IMR-90 (cell line): ENCODE data around the gene SPATA12. TPM values are rescaled to one million over a fixed set of nuclear protein-coding genes. Genes with fewer than 3 reads are reported as not detected.

Experiments
- ATAC-seq: fragments of 200-7000 bp; cut with Tn5 transposase; 2 replicates; pipeline ENCODE4 v1.9.1; 2020; ENCODE audit warnings: low read depth, mild to moderate bottlenecking, moderate library complexity
- BruUV-seq: library from RNA; stranded (reverse); fragments of 400-500 nt; replicated peaks from 2 replicates; lab custom pipeline; 2021; lab: Mats Ljungman, UMichigan
- CTCF ChIA-PET: fragments of 300-600 bp; formaldehyde crosslinking; extraction: SDS; loops from one replicate; lab custom pipeline; 2021; ENCODE audit warnings: antibody characterized with exemption; lab: Yijun Ruan, JAX
- POLR2A ChIA-PET: fragments of 300-600 bp; sonication (Branson Sonifier 250); formaldehyde crosslinking; loops from one replicate; lab custom pipeline; 2022; ENCODE audit warnings: antibody characterized with exemption; ENCODE audit not compliant: unreplicated experiment; lab: Charles Lee
- DNase-seq: peaks from one replicate; pipeline ENCODE4 v3.0.0; 2013
- H2AFZ ChIP-seq: replicated peaks from 2 replicates; pipeline ENCODE3; 2013; ENCODE audit warnings: low read length, mild to moderate bottlenecking; ENCODE audit not compliant: poor library complexity
- H2AK5ac ChIP-seq: 2 replicates; pipeline ENCODE4 v1.6.1; 2013; ENCODE audit warnings: low read depth, low read length, inconsistent platforms
- H2AK9ac ChIP-seq: replicated peaks from 2 replicates; pipeline ENCODE3; 2013; ENCODE audit warnings: mild to moderate bottlenecking, low read depth, low read length, moderate library complexity; ENCODE audit not compliant: poor library complexity
- H2BK120ac ChIP-seq: 2 replicates; pipeline ENCODE4 v1.6.1; 2013; ENCODE audit warnings: low read depth, low read length, inconsistent platforms
- H2BK15ac ChIP-seq: 3 replicates; pipeline ENCODE4 v1.6.1; 2013; ENCODE audit warnings: low read depth, low read length, inconsistent platforms
- H2BK20ac ChIP-seq: 2 replicates; pipeline ENCODE4 v1.6.1; 2013; ENCODE audit warnings: low read depth, mild to moderate bottlenecking, inconsistent platforms, low read length, moderate library complexity
- H2BK5ac ChIP-seq: 2 replicates; pipeline ENCODE4 v1.6.1; 2013; ENCODE audit warnings: mild to moderate bottlenecking, low read depth, low read length, inconsistent platforms; ENCODE audit not compliant: poor library complexity, severe bottlenecking
- H3K14ac ChIP-seq: replicated peaks from 2 replicates; pipeline ENCODE4 v1.6.1; 2013; ENCODE audit warnings: low read depth, low read length, inconsistent platforms
- H3K18ac ChIP-seq: 2 replicates; pipeline ENCODE4 v1.6.1; 2013; ENCODE audit warnings: low read depth, low read length, control low read depth
- H3K23ac ChIP-seq: 2 replicates; pipeline ENCODE4 v1.6.1; 2013; ENCODE audit warnings: low read depth, low read length, inconsistent platforms
- H3K27ac ChIP-seq: 2 replicates; pipeline ENCODE4 v1.5.1; 2013; ENCODE audit warnings: mild to moderate bottlenecking, control low read depth, low read length; ENCODE audit not compliant: insufficient read depth
- H3K27me3 ChIP-seq: 2 replicates; pipeline ENCODE4 v1.6.1; 2013; ENCODE audit warnings: low read length; ENCODE audit not compliant: control insufficient read depth, insufficient read depth
- H3K36me3 ChIP-seq: 2 replicates; pipeline ENCODE4 v1.6.1; 2013; ENCODE audit warnings: low read length, mixed read lengths; ENCODE audit not compliant: control insufficient read depth, insufficient read depth
- H3K4ac ChIP-seq: 2 replicates; pipeline ENCODE4 v1.6.1; 2013; ENCODE audit warnings: low read depth, low read length, inconsistent platforms
- H3K4me1 ChIP-seq: 2 replicates; pipeline ENCODE4 v1.6.1; 2013; ENCODE audit warnings: low read length, mixed read lengths; ENCODE audit not compliant: control insufficient read depth, insufficient read depth
- H3K4me2 ChIP-seq: 2 replicates; pipeline ENCODE4 v1.6.1; 2013; ENCODE audit warnings: low read depth, mild to moderate bottlenecking, control low read depth, low read length, moderate library complexity
- H3K4me3 ChIP-seq: 2 replicates; pipeline ENCODE4 v1.5.1; 2013; ENCODE audit warnings: low read depth, mild to moderate bottlenecking, control low read depth, low read length, moderate library complexity; ENCODE audit not compliant: insufficient read depth
- H3K56ac ChIP-seq: 2 replicates; pipeline ENCODE4 v1.6.1; 2013; ENCODE audit warnings: low read length, inconsistent platforms; ENCODE audit not compliant: insufficient read depth; ENCODE audit errors: extremely low read depth
- H3K79me1 ChIP-seq, 2 experiments: 2 replicates each; pipeline ENCODE4 v1.6.1; 2013; ENCODE audit warnings: low read length in 2 of 2, inconsistent platforms in 1 of 2, low read depth in 1 of 2
- H3K9ac ChIP-seq: 2 replicates; pipeline ENCODE4 v1.6.1; 2013; ENCODE audit warnings: low read depth, low read length, control low read depth
- H3K9me1 ChIP-seq: 2 replicates; pipeline ENCODE4 v1.6.1; 2013; ENCODE audit warnings: low read length, inconsistent platforms; ENCODE audit not compliant: insufficient read depth
- H3K9me3 ChIP-seq: 2 replicates; pipeline ENCODE4 v1.6.1; 2013; ENCODE audit warnings: low read length; ENCODE audit not compliant: control insufficient read depth, insufficient read depth
- H4K20me1 ChIP-seq: 2 replicates; pipeline ENCODE4 v1.6.1; 2013; ENCODE audit warnings: low read length, inconsistent platforms; ENCODE audit not compliant: insufficient read depth
- H4K5ac ChIP-seq: 2 replicates; pipeline ENCODE4 v1.6.1; 2013; ENCODE audit warnings: mild to moderate bottlenecking, low read depth, low read length, control low read depth
- H4K8ac ChIP-seq, 2 experiments: 2 replicates each; pipeline ENCODE4 v1.6.1; 2013; ENCODE audit warnings: low read depth in 2 of 2, low read length in 2 of 2, control low read depth in 1 of 2, inconsistent platforms in 1 of 2
- H4K91ac ChIP-seq: 2 replicates; pipeline ENCODE4 v1.6.1; 2013; ENCODE audit warnings: low read depth, low read length, inconsistent platforms; ENCODE audit not compliant: insufficient read depth
- BHLHE40 ChIP-seq: fragments of 150-350 bp; IDR thresholded peaks from 2 replicates; pipeline ENCODE4 v1.6.1; 2016; ENCODE audit warnings: mild to moderate bottlenecking, low read depth, low read length
- CEBPB ChIP-seq: IDR thresholded peaks from 2 replicates; pipeline ENCODE4 v1.6.1; 2012; ENCODE audit warnings: low read depth, low read length, improper control_type of control experiment
- WGBS, 2 experiments: methylation state at CpG; one replicate each; pipeline versions ENCODE4 v1.1.5 to v1.1.7; 2013; ENCODE audit warnings: missing lambda C conversion rate in 2 of 2; ENCODE audit not compliant: insufficient read length in 1 of 2; ENCODE audit errors: extremely low coverage in 2 of 2; 5-methylcytosine and 5-hydroxymethylcytosine counted together
- dilution Hi-C: fragments of 300-500 bp; cut with HindIII; formaldehyde crosslinking; loops from one replicate; pipeline ENCODE4 v1.14.3; 2018; ENCODE audit warnings: low sequenced_read_pairs; ENCODE audit not compliant: unreplicated experiment
- in situ Hi-C: fragments of 300-500 bp; cut with MboI; formaldehyde crosslinking; loops from 3 replicates; pipeline ENCODE4 v1.14.3; 2019; ENCODE audit warnings: low sequenced_read_pairs, inconsistent platforms, mixed read lengths
- intact Hi-C: fragments of 100-400 bp; cut with micrococcal nuclease; formaldehyde crosslinking; loops from 2 replicates; pipeline ENCODE4 v1.10.0; 2022
- polyA plus RNA-seq, 3 experiments: library from polyadenylated mRNA; depleted of rRNA; stranded (reverse); fragments of >200 nt; gene quantifications; 2 replicates each; pipeline ENCODE4 v1.2.3, GENCODE V29; 2012; ENCODE audit warnings: low replicate concordance in 1 of 3
- total RNA-seq: library from RNA; depleted of rRNA; stranded (reverse); fragments of >200 nt; gene quantifications from 2 replicates; pipeline ENCODE4 v1.2.3, GENCODE V29; 2012
- TF ChIP-seq, protein P1 (sequence below): fragments of 150-350 bp; IDR thresholded peaks from 2 replicates; pipeline ENCODE4 v1.6.1; 2017; ENCODE audit warnings: mild to moderate bottlenecking, antibody characterized with exemption, low read length, low read depth

Gene SPATA12
- total and polyA plus RNA-seq, 2 of the 4 experiments (the other 2 are of a cell fraction), result under 0.01 TPM; not detected in 1

DNA sequence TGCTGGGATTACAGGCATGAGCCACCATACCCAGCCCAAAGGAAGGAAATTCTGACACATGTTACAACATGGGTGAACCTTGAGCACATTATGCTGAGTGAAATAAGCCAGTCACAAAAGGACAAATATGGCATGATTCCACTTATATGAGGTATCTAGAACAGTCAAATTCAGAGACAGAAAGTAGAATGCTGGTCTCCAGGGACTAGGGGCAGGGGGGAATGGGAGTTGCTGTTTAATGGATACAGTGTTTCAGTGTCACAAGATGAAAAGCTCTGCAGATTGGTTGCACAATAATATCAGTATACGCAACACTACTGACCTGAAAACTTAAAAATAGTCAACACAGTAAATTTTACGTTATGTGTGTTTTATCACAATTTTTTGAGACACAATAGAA, 4.1 kb downstream of the SPATA12 start:
- Histone ChIP-seq H2BK5ac (no peak overlapping the region), H3K4me3 (no peak overlapping the region), H3K23ac (no peak overlapping the region), H2AK9ac (no peak overlapping the region), H3K4me2 (no peak overlapping the region), H3K4me1 (peaks cover 4% of the 10 kb centered on the region; the same call in 1 of the 2 replicates), H4K5ac (no peak overlapping the region), H2AFZ (no peak overlapping the region), H2BK15ac (no peak overlapping the region), H2AK5ac (no peak overlapping the region), H3K9ac (no peak overlapping the region), H3K14ac (no peak overlapping the region), H4K8ac (no peak overlapping the region), H3K27ac (no peak overlapping the region), H3K27me3 (no peaks in the 10 kb centered on the region), H3K79me1 (no peaks in the 10 kb centered on the region), H3K9me3 (no peaks in the 10 kb centered on the region), H3K4ac (no peak overlapping the region), H4K20me1 (no peaks in the 10 kb centered on the region), H3K56ac (no peak overlapping the region), H4K91ac (no peak overlapping the region), H3K9me1 (no peaks in the 10 kb centered on the region), H2BK120ac (no peak overlapping the region), H2BK20ac (no peak overlapping the region), H3K36me3 (no peaks in the 10 kb centered on the region), H3K18ac (no peak overlapping the region)
- ChIA-PET CTCF (no interaction called here), POLR2A (no interaction called here)
- dilution Hi-C loops, result no loop called here
- no peak for ATAC-seq
- no peak for DNase-seq
- BruUV-seq, result no TSS peak
- in situ Hi-C loops, result no loop called here
- intact Hi-C loops, result no loop called here
- WGBS, 2 experiments, result no CpG with 5 or more reads among the region's 2 CpGs
- TF ChIP-seq BHLHE40 (no peak), CEBPB (peak; percentile 56)
- TF ChIP-seq, protein P1, sequence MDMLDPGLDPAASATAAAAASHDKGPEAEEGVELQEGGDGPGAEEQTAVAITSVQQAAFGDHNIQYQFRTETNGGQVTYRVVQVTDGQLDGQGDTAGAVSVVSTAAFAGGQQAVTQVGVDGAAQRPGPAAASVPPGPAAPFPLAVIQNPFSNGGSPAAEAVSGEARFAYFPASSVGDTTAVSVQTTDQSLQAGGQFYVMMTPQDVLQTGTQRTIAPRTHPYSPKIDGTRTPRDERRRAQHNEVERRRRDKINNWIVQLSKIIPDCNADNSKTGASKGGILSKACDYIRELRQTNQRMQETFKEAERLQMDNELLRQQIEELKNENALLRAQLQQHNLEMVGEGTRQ, result no peak
